ENCODE data around the gene KRTAP26-1. TPM values are rescaled to one million over a fixed set of nuclear protein-coding genes. Genes with fewer than 3 reads are reported as not detected.

KRTAP26-1 gene
- polyA plus RNA-seq, 3 donors: not detected

GRCh38 chr21:30337276-30337744, 17.2 kb upstream of the KRTAP26-1 start, which contains the start of gene KRTAP27-1:
Gene KRTAP27-1, minus strand, starts transcription at chr21:30337694. Its CDS starts 26 bp downstream, at chr21:30337668.
- no peak within 1 kb of the TSS for H3K4me3 Mint-ChIP-seq
- WGBS (ENCODE audit: insufficient coverage): 89% methylated on average over 4 of the region's 6 CpGs
- intact Hi-C loops (cut with micrococcal nuclease): no loop called here

GRCh38 chr21:30336596-30336995, 16.5 kb upstream of the KRTAP26-1 start:
- Histone ChIP-seq H4K20me1 (ENCODE audit: insufficient read depth, low read length) (no peaks in the 10 kb centered on the region), H3K4me3 (replicated peaks in 1 of 3; ENCODE audit: low read depth in 2 of 3, low read length in 3 of 3) (no peak overlapping the region), H3K9ac (ENCODE audit: insufficient read depth, low read length, poor library complexity, severe bottlenecking) (no peak overlapping the region), H2AFZ (ENCODE audit: insufficient read depth, low read depth, low read length, poor library complexity, severe bottlenecking) (no peak overlapping the region), H3K9me3 (replicated peaks in 1 of 2; ENCODE audit: control insufficient read depth in 1 of 2, insufficient read depth in 1 of 2, low read length in 2 of 2) (no peaks in the 10 kb centered on the region), H3K36me3 (replicated peaks in 1 of 2; ENCODE audit: control insufficient read depth in 1 of 2, insufficient read depth in 2 of 2, low read length in 2 of 2) (no peaks in the 10 kb centered on the region), H3K27ac (ENCODE audit: low read depth in 1 of 2, low read length in 2 of 2) (no peak overlapping the region), H3K4me1 (ENCODE audit: control insufficient read depth in 1 of 2, insufficient read depth in 2 of 2, low read length in 2 of 2) (no peaks in the 10 kb centered on the region), H3K27me3 (ENCODE audit: control insufficient read depth in 2 of 2, insufficient read depth in 2 of 2, low read length in 2 of 2) (no peaks in the 10 kb centered on the region), H3K4me2 (replicated peaks; ENCODE audit: extremely low read depth, low read length, poor library complexity, severe bottlenecking) (no peak overlapping the region), H3K79me2 (ENCODE audit: insufficient read depth, low read length) (no peaks in the 10 kb centered on the region)
- Mint-ChIP-seq H3K4me3 (no peak overlapping the region), H3K9me3 (peaks cover 0 to 2% (median 0%) of the 10 kb centered on the region in 7 donors), H3K27me3 (ENCODE audit: low read depth in 3 of 3) (peaks cover 0 to 2% (median 0%) of the 10 kb centered on the region in 3 donors), H3K36me3 (no peaks in the 10 kb centered on the region), H3K4me1 (no peaks in the 10 kb centered on the region), H3K27ac (no peak overlapping the region)
- intact Hi-C loops (cut with micrococcal nuclease): no loop called here
- DNase-seq: no peak
- no peak for TF ChIP-seq CTCF (IDR thresholded peaks at IDR 0.05)
- WGBS (ENCODE audit: insufficient coverage): no CpG with 5 or more reads among the region's 2 CpGs

More at GRCh38 chr21:30337276-30337744, 17.2 kb upstream of the KRTAP26-1 start, which contains the start of gene KRTAP27-1:
- H4K20me1 ChIP-seq (ENCODE audit: insufficient read depth, low read length): no peaks in the 10 kb centered on the region
- no peaks in the 10 kb centered on the region for H3K79me2 ChIP-seq (ENCODE audit: insufficient read depth, low read length)
- H2AFZ ChIP-seq (ENCODE audit: insufficient read depth, low read depth, low read length, poor library complexity, severe bottlenecking): no peak within 1 kb of the TSS
- peaks cover 0 to 2% (median 0%) of the 10 kb centered on the region in 3 donors for H3K27me3 Mint-ChIP-seq (ENCODE audit: low read depth in 3 of 3)
- H3K27ac Mint-ChIP-seq: no peak within 1 kb of the TSS
- no peak within 1 kb of the TSS for H3K4me2 ChIP-seq (replicated peaks; ENCODE audit: extremely low read depth, low read length, poor library complexity, severe bottlenecking)
- H3K9ac ChIP-seq (ENCODE audit: insufficient read depth, low read length, poor library complexity, severe bottlenecking): no peak within 1 kb of the TSS
- no peaks in the 10 kb centered on the region for H3K4me1 ChIP-seq (ENCODE audit: control insufficient read depth in 1 of 2, insufficient read depth in 2 of 2, low read length in 2 of 2)
- DNase-seq: no peak
- H3K36me3 Mint-ChIP-seq: no peaks in the 10 kb centered on the region
- H3K4me1 Mint-ChIP-seq: no peaks in the 10 kb centered on the region
- TF ChIP-seq CTCF (IDR thresholded peaks at IDR 0.05): no peak
- H3K36me3 ChIP-seq (replicated peaks in 1 of 2; ENCODE audit: control insufficient read depth in 1 of 2, insufficient read depth in 2 of 2, low read length in 2 of 2): no peaks in the 10 kb centered on the region
- no peaks in the 10 kb centered on the region for H3K27me3 ChIP-seq (ENCODE audit: control insufficient read depth in 2 of 2, insufficient read depth in 2 of 2, low read length in 2 of 2)
- H3K9me3 Mint-ChIP-seq: peaks cover 0 to 2% (median 0%) of the 10 kb centered on the region in 7 donors
- no peak within 1 kb of the TSS for H3K27ac ChIP-seq (ENCODE audit: low read depth in 1 of 2, low read length in 2 of 2)
- no peaks in the 10 kb centered on the region for H3K9me3 ChIP-seq (replicated peaks in 1 of 2; ENCODE audit: control insufficient read depth in 1 of 2, insufficient read depth in 1 of 2, low read length in 2 of 2)
- no peak within 1 kb of the TSS for H3K4me3 ChIP-seq (replicated peaks in 1 of 3; ENCODE audit: low read depth in 2 of 3, low read length in 3 of 3)

Measured in CD14-positive monocyte (primary cell).